Left renal cortex interstitium (tissue), 4 donors: ENCODE measurements around the gene IL2RA. TPM values are rescaled to one million over a fixed set of nuclear protein-coding genes. Genes with fewer than 3 reads are reported as not detected.
"Not testable (repeated sequence)": the region's sequence is repeated elsewhere in the genome, so short reads cannot be mapped to it uniquely, and the experiment has no call there.

Experiments used
- DNase-seq, 4 donors: peaks; one replicate each; pipeline ENCODE4 v3.0.0-alpha.2; 2013; ENCODE audit warnings: low read depth in 4 of 4, low spot score in 2 of 4, missing footprints in 1 of 4
- polyA plus RNA-seq, 4 donors: library from polyadenylated mRNA; unstranded; fragments of 120-200 nt; gene quantifications; one replicate each; pipeline ENCODE4 v1.2.1, GENCODE V29; 2013; ENCODE audit not compliant: insufficient read length in 4 of 4

IL2RA gene
- polyA plus RNA-seq, 4 donors, result 0.06 to 0.20 TPM; not detected in 2

GRCh38 chr10:6044060-6044459 lies 18.1 kb downstream of the IL2RA start:
- no peak for DNase-seq

DNA sequence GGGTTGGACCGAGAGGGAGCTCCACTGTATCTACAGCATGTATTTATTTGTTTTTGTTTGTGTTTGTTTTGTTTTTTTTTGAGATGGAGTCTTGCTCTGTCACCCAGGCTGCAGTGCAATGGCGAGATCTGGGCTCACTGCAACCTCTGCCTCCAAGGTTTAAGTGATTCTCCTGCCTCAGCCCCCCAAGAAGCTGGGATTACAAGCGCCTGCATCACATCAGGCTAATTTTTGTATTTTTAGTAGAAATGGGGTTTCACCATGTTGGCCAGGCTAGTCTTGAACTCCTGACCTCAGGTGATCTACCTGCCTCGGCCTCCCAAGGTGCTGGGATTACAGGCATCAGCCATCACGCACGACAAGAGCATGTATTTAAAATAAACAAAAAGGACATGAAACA lies 18.8 kb downstream of the IL2RA start:
- not testable (repeated sequence) for DNase-seq

GRCh38 chr10:6040205-6040604 lies 22.0 kb downstream of the IL2RA start:
- DNase-seq, result no peak

DNA sequence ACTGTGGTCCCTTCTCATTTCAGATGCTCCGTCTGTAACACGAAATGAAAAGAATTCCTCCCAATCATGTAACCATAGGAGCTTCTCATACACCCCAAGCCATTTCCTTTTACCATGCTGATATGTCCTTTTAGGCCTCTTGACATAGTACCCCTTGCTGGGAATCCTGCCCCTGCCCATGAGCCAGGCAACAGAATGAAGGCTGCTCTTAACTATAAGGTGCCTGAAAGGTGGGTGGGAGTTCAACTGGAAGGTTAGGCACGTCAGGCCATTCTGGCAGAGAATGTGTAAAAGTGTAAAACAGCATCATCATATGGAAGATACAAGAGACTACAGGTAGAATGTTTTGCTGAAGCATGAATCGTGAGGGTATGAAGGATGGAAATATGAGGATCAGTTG lies 22.5 kb downstream of the IL2RA start:
- DNase-seq, result no peak

DNA sequence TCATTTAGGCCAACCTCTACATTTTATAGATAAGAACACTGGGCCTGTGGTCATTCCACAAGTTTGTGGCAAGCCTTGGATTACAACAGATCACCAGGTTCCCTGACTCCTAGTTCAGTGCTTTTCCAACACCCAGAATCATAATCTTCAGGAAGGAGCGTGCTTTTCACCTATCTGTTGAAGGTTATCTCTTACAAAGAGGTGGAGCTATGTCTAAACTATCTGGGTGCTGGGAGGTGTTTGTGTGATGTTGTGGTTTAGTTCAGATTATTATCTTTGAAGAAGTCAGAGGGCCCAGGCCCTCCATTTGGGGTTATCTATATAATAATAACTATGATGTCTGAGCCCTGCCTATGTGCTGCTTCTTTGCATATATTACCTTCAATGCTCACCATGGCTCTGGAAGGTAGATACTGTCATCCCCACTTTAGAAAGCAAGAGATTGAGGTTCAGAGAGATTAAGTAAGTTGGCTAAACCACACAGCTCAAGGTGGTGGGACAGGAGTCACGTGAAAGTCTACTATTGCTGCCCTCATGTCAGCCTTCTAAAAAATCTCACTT lies 24.0 kb downstream of the IL2RA start:
- no peak for DNase-seq

DNA sequence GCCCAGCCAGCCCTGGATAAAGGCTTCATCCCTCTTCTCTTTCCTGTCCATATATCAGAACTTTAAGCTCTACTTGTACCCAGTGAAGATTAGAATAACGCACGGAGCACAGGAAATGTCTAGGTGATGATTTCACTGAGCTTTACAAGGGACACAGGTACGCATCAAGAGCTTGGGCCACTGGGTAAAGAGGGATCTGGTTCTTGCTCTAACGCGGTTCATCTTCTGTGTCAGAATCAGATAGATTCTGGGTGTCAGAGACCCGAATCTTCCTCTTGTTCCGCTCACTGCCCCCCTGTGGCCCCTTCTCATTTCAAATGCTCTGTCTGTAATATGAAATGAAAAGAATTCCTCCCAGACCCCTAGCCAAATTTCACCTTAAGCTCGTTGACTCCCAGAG lies 24.7 kb downstream of the IL2RA start:
- no peak for DNase-seq

DNA sequence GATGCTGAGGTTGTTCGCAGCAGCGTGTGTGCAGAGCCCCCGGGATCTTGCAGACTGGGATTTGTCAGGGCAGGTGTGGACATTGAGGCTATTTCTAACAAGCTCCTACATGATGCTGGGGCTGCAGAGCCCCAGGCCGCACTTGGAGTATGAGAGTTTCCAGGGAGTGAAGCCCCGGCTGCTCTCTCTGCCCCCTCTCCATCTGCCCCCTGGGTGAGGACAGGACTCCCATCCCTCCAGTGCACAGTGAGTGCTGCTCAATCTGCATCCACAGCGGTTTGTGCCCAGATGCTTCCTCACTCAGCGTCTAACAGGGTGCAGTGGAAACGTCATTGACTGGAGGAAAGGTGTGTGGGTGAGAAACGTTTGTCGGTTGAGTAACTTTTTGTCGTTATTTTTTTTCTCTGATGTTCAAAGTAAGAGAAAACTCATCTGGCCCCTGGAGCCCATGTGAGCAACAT lies 25.3 kb downstream of the IL2RA start:
- no peak for DNase-seq

- no peak for DNase-seq
These were observed 26.1 kb downstream of the IL2RA start for GRCh38 chr10:6035931-6036575.

GRCh38 chr10:6035101-6035834 lies 26.9 kb downstream of the IL2RA start:
- DNase-seq, result no peak

DNA sequence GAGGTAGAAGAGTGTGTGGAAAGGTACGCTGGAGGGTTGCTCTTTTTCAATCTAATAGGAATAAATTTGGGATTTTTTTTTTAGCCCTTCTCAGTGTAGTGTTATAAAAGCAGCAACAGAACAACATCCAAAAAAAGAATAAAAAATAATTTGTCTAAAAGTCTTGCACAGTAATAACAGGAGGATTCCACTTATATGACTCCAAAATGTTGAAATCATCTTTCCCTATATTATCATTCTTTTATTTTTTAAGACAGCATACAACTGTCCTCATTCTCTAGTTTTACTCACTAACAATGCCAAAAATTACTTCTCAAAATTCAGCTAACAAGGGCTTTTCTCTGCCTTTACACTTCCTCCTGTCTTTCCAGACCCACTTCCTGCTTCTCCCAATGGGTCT lies 27.8 kb downstream of the IL2RA start:
- no peak for DNase-seq

GRCh38 chr10:6033954-6034353 lies 28.2 kb downstream of the IL2RA start:
- DNase-seq, result no peak

DNA sequence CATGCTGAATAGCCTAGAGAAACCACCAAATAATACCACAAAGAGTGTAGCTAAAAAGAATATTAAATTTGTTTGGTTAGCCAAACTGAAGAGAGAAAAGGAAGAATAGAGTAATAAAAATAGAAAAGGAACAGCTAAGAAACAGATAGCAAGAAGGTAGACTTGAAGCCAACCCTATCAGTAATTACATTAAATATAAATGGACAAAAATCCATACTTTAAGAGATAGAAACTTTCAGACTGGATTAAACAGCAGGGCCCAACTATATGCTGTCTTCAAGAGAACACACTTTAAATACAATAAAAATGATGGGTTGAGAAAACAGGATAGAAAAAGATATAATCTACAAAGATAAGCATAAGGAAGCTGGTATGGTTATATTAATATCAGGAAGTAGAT lies 31.2 kb downstream of the IL2RA start:
- DNase-seq, result no peak

GRCh38 chr10:6030217-6030616 lies 31.9 kb downstream of the IL2RA start:
- no peak for DNase-seq

GRCh38 chr10:6027929-6028328 lies 34.2 kb downstream of the IL2RA start:
- DNase-seq, result no peak

DNA sequence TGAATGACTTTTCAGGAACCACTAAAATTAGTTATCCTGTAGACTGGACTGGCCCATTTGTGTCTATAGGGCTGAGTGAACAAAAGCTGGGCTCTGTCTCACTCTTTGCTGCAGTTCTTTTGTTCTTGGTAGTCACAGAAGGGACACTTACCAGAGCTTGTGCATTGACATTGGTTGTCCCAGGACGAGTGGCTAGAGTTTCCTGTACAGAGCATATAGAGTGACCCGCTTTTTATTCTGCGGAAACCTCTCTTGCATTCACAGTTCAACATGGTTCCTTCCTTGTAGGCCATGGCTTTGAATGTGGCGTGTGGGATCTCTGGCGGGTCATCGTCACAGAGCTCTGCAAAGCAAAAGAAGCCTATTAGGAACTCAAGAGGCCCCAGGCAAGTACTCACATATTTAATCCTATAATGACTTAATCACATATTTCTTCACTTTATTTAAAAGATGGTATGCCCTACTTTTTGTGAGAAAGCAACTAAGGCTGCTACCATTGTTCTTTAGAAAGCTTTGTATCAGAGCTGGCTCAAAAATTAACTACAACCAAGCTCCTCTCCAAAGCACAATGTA lies 36.4 kb downstream of the IL2RA start:
- DNase-seq, result no peak

DNA sequence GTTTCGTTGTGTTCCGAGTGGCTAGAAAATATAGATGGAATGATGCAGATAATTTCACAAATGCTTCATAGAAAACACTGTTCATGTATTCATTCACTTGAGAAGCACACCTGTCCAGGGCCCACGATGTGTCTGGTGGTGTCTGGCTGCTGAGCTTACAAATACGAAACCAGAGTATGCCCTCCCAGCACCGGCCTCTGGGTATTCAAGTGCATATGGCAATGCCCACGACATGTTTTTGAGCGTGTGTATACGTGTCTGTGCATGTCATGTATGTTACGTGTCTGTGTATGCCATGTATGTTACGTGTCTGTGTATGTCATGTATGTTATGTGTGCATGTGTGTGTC lies 37.9 kb downstream of the IL2RA start:
- no peak for DNase-seq

GRCh38 chr10:6023661-6024333 lies 38.4 kb downstream of the IL2RA start:
- DNase-seq, result no peak

GRCh38 chr10:6022660-6023059 lies 39.5 kb downstream of the IL2RA start:
- DNase-seq, result no peak

DNA sequence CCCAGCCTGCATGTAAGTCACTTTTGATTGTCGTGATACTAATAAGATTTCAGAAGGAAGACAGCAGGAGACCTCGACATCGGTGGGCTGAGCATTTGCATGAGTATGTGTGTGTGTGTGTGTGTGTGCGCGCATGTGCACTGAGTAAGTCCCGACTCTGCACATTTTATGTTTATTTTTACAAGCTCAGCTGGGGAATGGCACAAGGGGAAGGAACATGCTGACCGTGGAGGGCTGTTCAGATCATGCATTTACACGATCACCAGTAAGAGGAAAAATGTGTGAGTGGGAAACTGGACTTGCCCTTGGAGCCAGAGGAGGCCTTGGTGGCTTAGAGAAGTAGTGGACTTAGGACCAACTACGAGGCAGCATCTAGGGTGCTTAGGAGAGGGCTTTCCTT lies 41.3 kb downstream of the IL2RA start:
- DNase-seq, result no peak

DNA sequence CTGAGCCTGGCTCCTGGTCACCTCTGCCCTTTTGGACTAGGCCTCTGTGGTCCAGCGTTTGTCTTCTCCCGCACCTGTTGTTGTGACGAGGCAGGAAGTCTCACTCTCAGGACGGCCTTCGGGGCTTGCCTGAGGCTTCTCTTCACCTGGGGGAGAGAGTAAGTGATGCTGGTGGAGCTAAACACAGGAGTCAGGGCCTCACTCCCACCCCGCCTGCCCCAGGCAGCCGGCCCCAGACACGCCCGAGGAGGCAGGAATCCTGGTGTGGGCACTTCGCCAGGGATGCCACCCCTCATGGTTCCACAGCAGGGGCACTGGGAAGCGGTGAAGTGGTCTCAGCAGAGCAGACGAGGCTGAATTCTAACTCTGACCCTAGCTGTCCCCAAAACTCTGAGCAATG lies 42.4 kb downstream of the IL2RA start:
- no peak for DNase-seq
